Measurements from ENCODE around the gene YRDC. TPM values are rescaled to one million over a fixed set of nuclear protein-coding genes. Genes with fewer than 3 reads are reported as not detected.
"Not testable (repeated sequence)": the region's sequence is repeated elsewhere in the genome, so short reads cannot be mapped to it uniquely, and the experiment has no call there.

YRDC gene
- total RNA-seq, 4 donors from 2014 or later = 11.2 to 13.6 (median 11.7) TPM

- no peaks in the 10 kb centered on the region for H3K4me1 ChIP-seq
- intact Hi-C loops (cut with DNase I; ENCODE audit: low total_unique reads) (no loop called here), in situ Hi-C loops (cut with MboI; ENCODE audit: low sequenced_read_pairs in 4 of 4) (no loop called here)
- H3K27ac ChIP-seq = no peak overlapping the region
- no peaks in the 10 kb centered on the region for H3K36me3 ChIP-seq
- no peak overlapping the region for H3K4me3 ChIP-seq
- H3K9me3 ChIP-seq = no peaks in the 10 kb centered on the region
- no peaks in the 10 kb centered on the region for H3K27me3 ChIP-seq
- DNase-seq (no peak), ATAC-seq (no peak)
- TF ChIP-seq, protein P1, sequence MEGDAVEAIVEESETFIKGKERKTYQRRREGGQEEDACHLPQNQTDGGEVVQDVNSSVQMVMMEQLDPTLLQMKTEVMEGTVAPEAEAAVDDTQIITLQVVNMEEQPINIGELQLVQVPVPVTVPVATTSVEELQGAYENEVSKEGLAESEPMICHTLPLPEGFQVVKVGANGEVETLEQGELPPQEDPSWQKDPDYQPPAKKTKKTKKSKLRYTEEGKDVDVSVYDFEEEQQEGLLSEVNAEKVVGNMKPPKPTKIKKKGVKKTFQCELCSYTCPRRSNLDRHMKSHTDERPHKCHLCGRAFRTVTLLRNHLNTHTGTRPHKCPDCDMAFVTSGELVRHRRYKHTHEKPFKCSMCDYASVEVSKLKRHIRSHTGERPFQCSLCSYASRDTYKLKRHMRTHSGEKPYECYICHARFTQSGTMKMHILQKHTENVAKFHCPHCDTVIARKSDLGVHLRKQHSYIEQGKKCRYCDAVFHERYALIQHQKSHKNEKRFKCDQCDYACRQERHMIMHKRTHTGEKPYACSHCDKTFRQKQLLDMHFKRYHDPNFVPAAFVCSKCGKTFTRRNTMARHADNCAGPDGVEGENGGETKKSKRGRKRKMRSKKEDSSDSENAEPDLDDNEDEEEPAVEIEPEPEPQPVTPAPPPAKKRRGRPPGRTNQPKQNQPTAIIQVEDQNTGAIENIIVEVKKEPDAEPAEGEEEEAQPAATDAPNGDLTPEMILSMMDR (IDR thresholded peaks at IDR 0.05 in 4 of 5, conservative IDR thresholded peaks at IDR 0.05 in 1 of 5) = no peak
- no peak for TF ChIP-seq POLR2A (IDR thresholded peaks at IDR 0.05)
Measured at GRCh38 chr1:37782491-37782890, 25.5 kb downstream of the YRDC start.

DNA sequence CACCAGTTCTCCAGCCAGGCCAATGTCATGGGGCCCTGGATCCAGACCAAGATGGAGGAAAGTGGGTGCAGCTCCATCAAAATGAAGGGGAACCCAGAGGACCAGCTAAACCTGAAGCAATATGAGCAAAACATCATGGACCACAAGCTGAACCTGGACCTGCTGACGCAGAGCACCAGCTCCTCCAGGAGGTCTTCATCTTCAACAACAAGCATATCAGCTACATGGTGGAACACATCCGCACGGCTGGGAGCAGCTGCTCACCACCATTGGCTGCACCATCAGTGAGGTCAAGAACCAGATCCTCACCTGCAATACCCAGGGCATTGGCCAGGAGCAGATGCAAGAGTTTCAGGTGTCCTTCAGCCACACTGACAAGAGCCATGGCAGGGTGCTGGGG lies 29.4 kb downstream of the YRDC start:
- ATAC-seq = no peak

DNA sequence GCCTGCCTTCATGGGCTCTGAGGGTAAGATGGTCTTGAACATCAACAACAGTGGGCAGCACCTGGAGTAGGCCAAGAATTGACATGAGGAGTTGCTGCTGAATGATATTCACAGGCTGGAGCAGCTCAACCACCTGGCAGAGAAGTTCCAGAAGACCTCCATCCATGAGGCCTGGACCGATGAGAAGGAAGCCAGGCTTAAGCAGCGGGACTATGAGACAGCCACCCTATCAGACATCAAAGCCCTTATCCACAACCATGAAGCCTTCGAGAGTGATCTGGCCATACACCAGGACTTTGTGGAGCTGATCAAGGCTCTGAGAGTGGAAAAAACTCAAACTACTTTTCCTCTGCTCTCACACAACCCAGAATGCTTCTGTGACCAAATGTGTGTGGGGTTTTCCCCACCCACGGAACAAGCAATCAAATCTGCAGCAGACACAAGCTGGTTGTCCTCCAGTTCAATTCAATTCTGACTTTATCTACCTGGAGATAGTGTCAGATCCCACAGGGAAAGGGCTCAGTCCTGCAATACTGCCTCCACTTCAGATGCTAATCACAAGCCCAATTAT lies 31.0 kb downstream of the YRDC start:
- intact Hi-C loops (cut with DNase I; ENCODE audit: low total_unique reads) = no loop called here
- in situ Hi-C loops (cut with MboI; ENCODE audit: low sequenced_read_pairs in 4 of 4) = no loop called here

More for the DNA sequence above, 29.4 kb downstream of the YRDC start:
- Histone ChIP-seq H3K36me3 (no peaks in the 10 kb centered on the region), H3K9me3 (no peaks in the 10 kb centered on the region), H3K27me3 (no peaks in the 10 kb centered on the region), H3K4me1 (no peaks in the 10 kb centered on the region), H3K27ac (no peak overlapping the region), H3K4me3 (no peak overlapping the region)
- intact Hi-C loops (cut with DNase I; ENCODE audit: low total_unique reads) (no loop called here), in situ Hi-C loops (cut with MboI; ENCODE audit: low sequenced_read_pairs in 4 of 4) (no loop called here)
- TF ChIP-seq POLR2A (IDR thresholded peaks at IDR 0.05) = no peak
- TF ChIP-seq, protein P1 (IDR thresholded peaks at IDR 0.05 in 4 of 5, conservative IDR thresholded peaks at IDR 0.05 in 1 of 5) = no peak
- DNase-seq = no peak

GRCh38 chr1:37771440-37771839 lies 36.6 kb downstream of the YRDC start:
- H3K9me3 ChIP-seq; intact Hi-C loops (cut with DNase I; ENCODE audit: low total_unique reads); ATAC-seq; H3K36me3 ChIP-seq; DNase-seq; H3K27ac ChIP-seq; H3K4me3 ChIP-seq; in situ Hi-C loops (cut with MboI; ENCODE audit: low sequenced_read_pairs in 4 of 4); H3K4me1 ChIP-seq: not testable (repeated sequence)
- peaks cover 12 to 17% (median 16%) of the 10 kb centered on the region in 3 donors for H3K27me3 ChIP-seq

More for the DNA sequence above, 31.0 kb downstream of the YRDC start:
- ATAC-seq (no peak), DNase-seq (no peak)
- Histone ChIP-seq H3K36me3 (no peaks in the 10 kb centered on the region), H3K27me3 (no peaks in the 10 kb centered on the region), H3K27ac (no peak overlapping the region), H3K4me3 (no peak overlapping the region), H3K9me3 (no peaks in the 10 kb centered on the region), H3K4me1 (no peaks in the 10 kb centered on the region)
- TF ChIP-seq, protein P1 (IDR thresholded peaks at IDR 0.05 in 4 of 5, conservative IDR thresholded peaks at IDR 0.05 in 1 of 5) = no peak
- no peak for TF ChIP-seq POLR2A (IDR thresholded peaks at IDR 0.05)

- in situ Hi-C loops (cut with MboI; ENCODE audit: low sequenced_read_pairs in 4 of 4) (no loop called here), intact Hi-C loops (cut with DNase I; ENCODE audit: low total_unique reads) (no loop called here)
- ATAC-seq (no peak), DNase-seq (no peak)
- H3K27me3 ChIP-seq = peaks cover 47 to 51% (median 48%) of the 10 kb centered on the region in 3 donors
- TF ChIP-seq, protein P1 (IDR thresholded peaks at IDR 0.05 in 4 of 5, conservative IDR thresholded peaks at IDR 0.05 in 1 of 5) = no peak
- no peak for TF ChIP-seq POLR2A (IDR thresholded peaks at IDR 0.05)
- no peaks in the 10 kb centered on the region for H3K9me3 ChIP-seq
- H3K36me3 ChIP-seq = no peaks in the 10 kb centered on the region
- no peak overlapping the region for H3K4me3 ChIP-seq
- no peaks in the 10 kb centered on the region for H3K4me1 ChIP-seq
- H3K27ac ChIP-seq = no peak overlapping the region
Measured at GRCh38 chr1:37767488-37767887, 40.5 kb downstream of the YRDC start.

All from gastrocnemius medialis (tissue), 4 donors.